Choroid plexus epithelial cell (primary cell): Measurements from ENCODE around the gene CASP5.

Source experiments
- DNase-seq: peaks from one replicate; pipeline ENCODE4 v3.0.0-alpha.2; 2010; ENCODE audit warnings: low read depth
- H3K4me3 ChIP-seq: 2 replicates; pipeline ENCODE4 v1.5.1; 2011; ENCODE audit warnings: low read depth, mild to moderate bottlenecking, control low read depth, low read length, moderate library complexity
- CTCF ChIP-seq: conservative IDR thresholded peaks from 2 replicates; pipeline ENCODE4 v1.5.1; 2011; ENCODE audit warnings: low read depth, mild to moderate bottlenecking, control low read depth, inconsistent platforms, low read length, moderate library complexity

The CASP5 gene

GRCh38 chr11:104967534-104968354 lies 55.2 kb downstream of the CASP5 start:
- TF ChIP-seq CTCF = no peak
- peak overlapping the region; percentile 58 for H3K4me3 ChIP-seq
- DNase-seq = peak; percentile 30

GRCh38 chr11:104965735-104966134 lies 57.2 kb downstream of the CASP5 start:
- no peak overlapping the region for H3K4me3 ChIP-seq
- DNase-seq = no peak
- TF ChIP-seq CTCF = no peak

GRCh38 chr11:104964247-104964646 lies 58.7 kb downstream of the CASP5 start:
- DNase-seq = no peak
- H3K4me3 ChIP-seq = no peak overlapping the region
- TF ChIP-seq CTCF = no peak

GRCh38 chr11:104962852-104963251 lies 60.1 kb downstream of the CASP5 start:
- no peak for TF ChIP-seq CTCF
- no peak overlapping the region for H3K4me3 ChIP-seq
- no peak for DNase-seq

GRCh38 chr11:104957280-104957679 lies 65.7 kb downstream of the CASP5 start:
- H3K4me3 ChIP-seq = no peak overlapping the region
- DNase-seq = peak; percentile 49
- TF ChIP-seq CTCF = no peak

GRCh38 chr11:104956528-104956927 lies 66.4 kb downstream of the CASP5 start:
- H3K4me3 ChIP-seq = no peak overlapping the region
- DNase-seq = no peak
- TF ChIP-seq CTCF = no peak

- peak; percentile 58 for TF ChIP-seq CTCF
- no peak overlapping the region for H3K4me3 ChIP-seq
- DNase-seq = peak; percentile 78
Measured at GRCh38 chr11:104946907-104947306, 76.1 kb downstream of the CASP5 start.
